HEK293T (cell line): ENCODE measurements around the gene CIB4.

ENCODE experiments used
- CTCF ChIA-PET: fragments of 350-600 bp; formaldehyde crosslinking; extraction: SDS; loops from one replicate; lab custom pipeline; 2021; ENCODE audit warnings: antibody characterized with exemption, inconsistent platforms; lab: Yijun Ruan, JAX
- POLR2A ChIA-PET: fragments of 350-600 bp; formaldehyde crosslinking; extraction: SDS; loops from one replicate; lab custom pipeline; 2020; ENCODE audit warnings: antibody characterized with exemption, inconsistent platforms; lab: Yijun Ruan, JAX
- DNase-seq: peaks from one replicate; pipeline ENCODE4 v3.0.0; 2012; ENCODE audit warnings: mixed read lengths; ENCODE audit errors: extremely low spot score
- ARNT ChIP-seq: fragments of 450-650 bp; IDR thresholded peaks from 2 replicates; pipeline ENCODE4 v1.6.1; 2017; ENCODE audit warnings: mild to moderate bottlenecking
- BHLHE40 ChIP-seq: fragments of 450-650 bp; IDR thresholded peaks from 2 replicates; pipeline ENCODE4 v1.6.1; 2016; ENCODE audit warnings: mild to moderate bottlenecking, moderate library complexity, borderline replicate concordance
- CTBP1 ChIP-seq: fragments of 450-650 bp; IDR thresholded peaks from 2 replicates; pipeline ENCODE4 v1.6.1; 2016; ENCODE audit warnings: borderline replicate concordance
- ELF4 ChIP-seq: fragments of 450-650 bp; IDR thresholded peaks from 2 replicates; pipeline ENCODE4 v1.6.1; 2017; ENCODE audit warnings: antibody characterized with exemption
- FOXA1 ChIP-seq: fragments of 450-650 bp; IDR thresholded peaks from 2 replicates; pipeline ENCODE4 v1.6.1; 2016; ENCODE audit warnings: mild to moderate bottlenecking
- FOXK2 ChIP-seq: fragments of 450-650 bp; IDR thresholded peaks from 2 replicates; pipeline ENCODE4 v1.6.1; 2016; ENCODE audit warnings: mild to moderate bottlenecking
- FOXM1 ChIP-seq: fragments of 450-650 bp; IDR thresholded peaks from 2 replicates; pipeline ENCODE4 v1.6.1; 2017; ENCODE audit warnings: mild to moderate bottlenecking, borderline replicate concordance
- HDGF ChIP-seq: fragments of 450-650 bp; IDR thresholded peaks from 2 replicates; pipeline ENCODE4 v1.6.1; 2017; ENCODE audit warnings: antibody characterized with exemption, borderline replicate concordance
- L3MBTL2 ChIP-seq: fragments of 450-650 bp; conservative IDR thresholded peaks from 2 replicates; pipeline ENCODE4 v1.6.1; 2016; ENCODE audit warnings: mild to moderate bottlenecking
- LEF1 ChIP-seq: fragments of 450-650 bp; IDR thresholded peaks from 2 replicates; pipeline ENCODE4 v1.6.1; 2017; ENCODE audit warnings: mild to moderate bottlenecking, borderline replicate concordance
- NFRKB ChIP-seq: fragments of 450-650 bp; IDR thresholded peaks from 2 replicates; pipeline ENCODE4 v1.6.1; 2016; ENCODE audit warnings: mild to moderate bottlenecking, moderate library complexity
- SP1 ChIP-seq: fragments of 450-650 bp; IDR thresholded peaks from 2 replicates; pipeline ENCODE4 v1.6.1; 2017
- SUZ12 ChIP-seq: fragments of 450-650 bp; IDR thresholded peaks from 2 replicates; pipeline ENCODE4 v1.6.1; 2016; ENCODE audit warnings: mild to moderate bottlenecking
- TARDBP ChIP-seq: fragments of 450-650 bp; IDR thresholded peaks from 2 replicates; pipeline ENCODE4 v1.6.1; 2016
- ZNF384 ChIP-seq: fragments of 450-650 bp; IDR thresholded peaks from 2 replicates; pipeline ENCODE4 v1.6.1; 2016
- TF ChIP-seq, protein P1 (sequence below): fragments of 450-650 bp; IDR thresholded peaks from 2 replicates; pipeline ENCODE4 v1.6.1; 2016

CIB4 gene

DNA sequence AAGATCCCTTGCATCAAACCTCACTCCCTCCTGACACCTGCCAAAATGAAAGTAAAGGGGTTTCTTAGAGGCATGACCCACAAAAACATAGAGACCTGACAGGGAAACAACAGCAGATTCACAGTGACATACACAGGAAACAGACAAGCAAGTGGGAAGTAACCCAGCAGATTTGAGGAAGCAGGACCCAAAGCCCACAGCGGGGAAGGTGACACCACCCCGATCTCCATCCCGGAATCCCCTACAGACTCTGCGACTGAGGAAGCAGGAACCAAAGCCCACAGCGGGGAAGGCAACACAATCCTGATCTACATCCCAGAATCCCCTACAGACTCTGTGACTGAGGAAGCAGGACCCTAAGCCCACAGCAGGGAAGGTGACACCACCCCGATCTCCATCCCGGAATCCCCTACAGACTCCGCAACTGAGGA lies 21.6 kb downstream of the CIB4 start:
- POLR2A ChIA-PET = no interaction called here
- TF ChIP-seq L3MBTL2 (no peak), FOXA1 (no peak), SUZ12 (no peak), HDGF (no peak)
- DNase-seq = no peak
- CTCF ChIA-PET = no interaction called here

DNA sequence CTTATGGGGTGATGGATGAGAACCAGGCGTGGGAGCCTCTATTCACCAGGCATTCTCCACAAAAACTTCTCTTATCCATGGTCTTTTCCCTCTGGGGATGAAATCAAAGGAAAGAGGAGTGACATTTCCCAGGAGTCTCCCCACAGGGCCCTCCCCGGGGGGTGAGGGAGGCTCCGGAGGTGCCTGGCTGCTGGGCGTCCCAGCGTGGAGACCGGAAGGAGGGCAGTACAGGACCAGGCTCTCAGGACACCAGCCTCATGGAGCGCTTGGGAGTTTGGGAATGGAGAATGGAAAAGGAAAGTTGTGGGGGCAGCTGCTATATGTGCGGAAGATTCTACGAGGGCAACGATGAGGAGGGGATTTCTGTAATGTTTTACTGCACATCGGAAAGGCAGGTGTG lies 22.1 kb downstream of the CIB4 start:
- TF ChIP-seq FOXM1 (no peak), TARDBP (no peak), ZNF384 (no peak), FOXK2 (no peak), ARNT (no peak), CTBP1 (no peak), L3MBTL2 (no peak), FOXA1 (no peak), HDGF (no peak), BHLHE40 (no peak), LEF1 (no peak), ELF4 (no peak), NFRKB (no peak), SUZ12 (no peak)
- TF ChIP-seq, protein P1, sequence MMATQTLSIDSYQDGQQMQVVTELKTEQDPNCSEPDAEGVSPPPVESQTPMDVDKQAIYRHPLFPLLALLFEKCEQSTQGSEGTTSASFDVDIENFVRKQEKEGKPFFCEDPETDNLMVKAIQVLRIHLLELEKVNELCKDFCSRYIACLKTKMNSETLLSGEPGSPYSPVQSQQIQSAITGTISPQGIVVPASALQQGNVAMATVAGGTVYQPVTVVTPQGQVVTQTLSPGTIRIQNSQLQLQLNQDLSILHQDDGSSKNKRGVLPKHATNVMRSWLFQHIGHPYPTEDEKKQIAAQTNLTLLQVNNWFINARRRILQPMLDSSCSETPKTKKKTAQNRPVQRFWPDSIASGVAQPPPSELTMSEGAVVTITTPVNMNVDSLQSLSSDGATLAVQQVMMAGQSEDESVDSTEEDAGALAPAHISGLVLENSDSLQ = no peak
- CTCF ChIA-PET = no interaction called here
- POLR2A ChIA-PET = no interaction called here
- DNase-seq = no peak

DNA sequence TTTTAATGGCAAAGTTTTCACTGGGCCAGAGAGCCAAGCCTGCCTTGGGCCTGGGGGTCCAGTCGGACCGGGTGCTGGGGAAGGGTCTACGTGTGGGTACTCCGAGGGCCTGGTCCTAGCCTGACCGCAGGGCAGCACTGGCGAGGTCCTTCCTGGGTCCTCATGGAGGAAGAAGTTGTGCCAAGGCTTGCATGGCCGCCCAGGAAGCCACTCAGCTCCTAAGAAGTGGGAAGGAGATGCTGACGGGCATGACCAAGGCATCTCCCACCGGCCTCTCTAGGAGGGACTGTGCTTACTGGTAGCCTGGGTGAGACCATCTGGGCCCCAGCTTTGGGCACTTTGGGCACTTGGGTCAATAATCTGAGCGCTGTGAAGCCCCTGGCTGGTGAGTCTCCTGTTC lies 22.6 kb downstream of the CIB4 start:
- ChIA-PET POLR2A (no interaction called here), CTCF (no interaction called here)
- no peak for TF ChIP-seq TARDBP
- no peak for TF ChIP-seq ELF4
- DNase-seq = no peak

DNA sequence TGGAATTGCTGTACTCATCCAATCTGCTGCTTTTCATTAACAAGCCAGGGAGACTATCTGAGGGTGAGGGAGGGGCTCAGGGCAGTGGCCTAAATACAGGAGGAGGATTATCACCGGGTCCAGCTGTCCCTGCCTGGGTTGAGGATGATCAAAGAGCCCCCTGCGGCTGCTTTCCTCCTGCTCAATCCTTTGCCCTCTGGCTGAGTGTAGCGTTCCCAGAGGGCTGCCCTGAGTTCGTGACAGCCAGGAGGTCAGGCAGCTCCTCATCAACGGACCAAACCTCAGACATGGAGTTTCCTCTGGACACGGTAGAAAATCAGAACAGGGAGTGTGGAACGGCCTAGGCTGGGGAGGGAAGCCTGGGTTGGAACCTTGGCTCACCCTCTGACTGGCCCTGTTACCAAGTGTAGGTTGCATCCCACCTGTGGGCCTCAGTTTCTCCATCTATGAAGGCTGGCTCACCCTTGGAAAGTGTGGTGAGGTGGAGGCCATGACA lies 23.5 kb downstream of the CIB4 start:
- no peak for DNase-seq
- ChIA-PET CTCF (no interaction called here), POLR2A (no interaction called here)
- TF ChIP-seq CTBP1 = no peak
- no peak for TF ChIP-seq LEF1
- TF ChIP-seq ARNT = no peak
- no peak for TF ChIP-seq HDGF
- TF ChIP-seq NFRKB = no peak
- TF ChIP-seq ELF4 = no peak
- no peak for TF ChIP-seq FOXK2
- no peak for TF ChIP-seq L3MBTL2
- TF ChIP-seq FOXM1 = no peak
- TF ChIP-seq BHLHE40 = no peak
- TF ChIP-seq FOXA1 = no peak
- TF ChIP-seq, protein P1 = no peak
- no peak for TF ChIP-seq SUZ12
- no peak for TF ChIP-seq SP1
- no peak for TF ChIP-seq TARDBP
- TF ChIP-seq ZNF384 = no peak

DNA sequence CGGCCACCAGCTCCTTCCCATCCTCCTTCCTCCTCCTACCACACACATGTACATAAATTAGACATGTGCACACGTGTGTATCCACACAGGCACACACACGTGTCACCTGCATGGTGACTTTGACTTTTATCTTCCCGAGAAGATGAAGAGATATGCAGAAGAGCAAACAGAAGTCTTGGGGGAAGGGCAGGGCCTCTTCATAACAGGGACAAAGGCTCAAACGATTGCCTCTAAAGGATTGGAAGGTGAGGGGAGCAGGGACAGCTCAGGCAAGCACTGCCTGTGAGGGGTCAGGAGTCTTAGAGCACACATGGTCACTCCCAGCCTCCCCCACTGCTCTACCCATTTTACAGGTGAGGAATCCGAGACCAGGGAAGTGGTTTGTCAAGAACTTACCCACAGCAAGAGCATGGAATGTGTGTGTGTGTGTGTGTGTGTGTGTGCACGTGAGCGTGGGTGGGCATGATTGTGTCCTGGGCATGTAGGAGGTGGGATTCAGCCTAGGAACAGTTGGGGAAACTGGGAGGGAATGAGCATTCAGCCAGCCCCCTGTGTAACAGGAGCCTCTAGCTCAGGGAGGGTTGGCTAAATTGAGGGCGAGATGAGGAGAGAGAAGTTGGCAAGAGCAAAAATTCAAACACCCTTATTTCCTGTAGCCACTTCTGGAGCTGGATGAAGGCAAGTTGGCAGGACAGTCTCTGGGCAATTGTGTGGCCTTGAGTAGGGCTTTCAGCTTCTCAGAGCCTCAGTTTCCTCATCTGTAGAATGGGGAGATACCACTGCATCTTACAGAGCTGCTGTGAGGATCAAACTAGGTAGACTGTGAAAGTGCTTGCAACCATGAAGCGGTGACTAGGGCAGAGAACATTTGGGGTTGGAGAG lies 24.2 kb downstream of the CIB4 start:
- POLR2A ChIA-PET = no interaction called here
- no peak for DNase-seq
- TF ChIP-seq LEF1 = no peak
- TF ChIP-seq L3MBTL2 = no peak
- TF ChIP-seq, protein P1 = no peak
- CTCF ChIA-PET = no interaction called here

DNA sequence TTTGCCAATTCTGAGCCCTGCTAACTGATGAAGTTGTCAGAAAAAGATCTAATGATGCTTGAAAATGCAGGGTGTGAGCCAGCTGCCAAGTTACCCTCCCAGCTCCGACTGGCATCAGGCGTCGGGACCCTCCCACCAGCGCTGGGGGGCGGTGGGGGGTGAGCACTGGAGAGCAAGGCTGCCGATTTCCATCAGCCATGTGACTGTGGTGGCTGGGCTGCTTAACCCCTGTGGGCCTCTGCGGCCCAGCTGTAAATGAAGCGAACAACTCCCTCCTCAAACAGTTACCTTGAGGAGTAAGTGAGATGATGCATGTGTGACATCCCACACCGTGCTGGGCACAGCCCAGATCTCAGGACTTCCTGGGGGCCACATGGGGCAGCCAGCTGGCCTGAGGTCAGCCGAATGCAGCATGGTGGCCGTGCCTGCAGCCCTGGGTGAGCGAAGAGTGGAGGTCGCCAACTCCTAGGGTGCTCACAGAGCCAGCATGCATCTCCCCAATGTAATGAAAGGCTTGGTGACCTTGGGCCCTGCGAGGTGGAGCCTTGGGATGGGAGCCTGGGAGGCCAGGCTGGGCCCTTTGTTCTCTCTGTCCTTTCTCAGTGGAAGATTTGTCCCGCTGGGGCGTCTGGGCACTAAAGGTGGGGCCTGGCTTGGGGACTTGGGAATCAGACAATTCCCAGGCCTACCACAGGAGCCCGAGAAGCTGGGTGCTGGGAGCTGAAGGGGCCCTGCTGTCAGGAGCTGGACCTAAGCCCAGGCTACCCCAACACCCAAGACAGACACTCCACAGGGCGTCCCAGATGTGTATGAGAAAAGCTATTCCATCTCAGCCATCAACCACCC lies 25.1 kb downstream of the CIB4 start:
- POLR2A ChIA-PET = interaction anchor here (1.0 kb wide), 1 partner anchor 127 kb away, joined by 3 read pairs; no protein-coding TSS in a partner anchor
- TF ChIP-seq HDGF (no peak), FOXK2 (no peak), NFRKB (no peak), L3MBTL2 (no peak), ARNT (no peak), FOXA1 (no peak)
- no peak for DNase-seq
- CTCF ChIA-PET = no interaction called here
